H9 (cell line): ENCODE data around the gene CELA3B. TPM values are rescaled to one million over a fixed set of nuclear protein-coding genes. Genes with fewer than 3 reads are reported as not detected.
"Not testable (repeated sequence)": the region's sequence is repeated elsewhere in the genome, so short reads cannot be mapped to it uniquely, and the experiment has no call there.

Source experiments
- DNase-seq: peaks from one replicate; pipeline ENCODE4 v3.0.0-alpha.2; 2017
- H2AFZ ChIP-seq: one replicate; pipeline ENCODE4 v1.6.1; 2013; ENCODE audit warnings: mild to moderate bottlenecking, low read length, control low read depth, moderate library complexity
- H2AK5ac ChIP-seq: 2 replicates; pipeline ENCODE4 v1.6.1; 2013; ENCODE audit warnings: low read length, control low read depth, mixed read lengths; ENCODE audit not compliant: insufficient read length
- H2BK120ac ChIP-seq: one replicate; pipeline ENCODE4 v1.6.1; 2013; ENCODE audit warnings: low read depth, mild to moderate bottlenecking, low read length, control low read depth, inconsistent platforms; ENCODE audit not compliant: poor library complexity, severe bottlenecking
- H2BK12ac ChIP-seq: 2 replicates; pipeline ENCODE4 v1.6.1; 2013; ENCODE audit warnings: low read length, control low read depth, mixed read lengths, low read depth; ENCODE audit not compliant: insufficient read length
- H2BK15ac ChIP-seq: 2 replicates; pipeline ENCODE4 v1.6.1; 2013; ENCODE audit warnings: low read depth, low read length, control low read depth
- H2BK20ac ChIP-seq: one replicate; pipeline ENCODE4 v1.6.1; 2013; ENCODE audit warnings: low read depth, mild to moderate bottlenecking, low read length, control low read depth, inconsistent platforms; ENCODE audit not compliant: poor library complexity, severe bottlenecking
- H2BK5ac ChIP-seq: 2 replicates; pipeline ENCODE4 v1.6.1; 2013; ENCODE audit warnings: low read length, control low read depth, mixed read lengths; ENCODE audit not compliant: insufficient read length
- H3K14ac ChIP-seq: 2 replicates; pipeline ENCODE4 v1.6.1; 2013; ENCODE audit warnings: low read length, control low read depth; ENCODE audit not compliant: insufficient read depth
- H3K18ac ChIP-seq: 2 replicates; pipeline ENCODE4 v1.6.1; 2013; ENCODE audit warnings: low read depth, mild to moderate bottlenecking, mixed read lengths, low read length, control low read depth; ENCODE audit not compliant: insufficient read length
- H3K23ac ChIP-seq: 2 replicates; pipeline ENCODE4 v1.6.1; 2013; ENCODE audit warnings: low read length, control low read depth, mixed read lengths, low read depth; ENCODE audit not compliant: insufficient read length
- H3K23me2 ChIP-seq: 2 replicates; pipeline ENCODE4 v1.6.1; 2013; ENCODE audit warnings: low read depth, mild to moderate bottlenecking, mixed read lengths, low read length, control low read depth; ENCODE audit not compliant: insufficient read length, poor library complexity, severe bottlenecking
- H3K27ac ChIP-seq: 2 replicates; pipeline ENCODE4 v1.5.1; 2013; ENCODE audit warnings: low read length, control low read depth, mixed read lengths, low read depth; ENCODE audit not compliant: insufficient read length
- H3K27me3 ChIP-seq: 2 replicates; pipeline ENCODE4 v1.6.1; 2013; ENCODE audit warnings: low read length, control low read depth, inconsistent platforms; ENCODE audit not compliant: insufficient read depth
- H3K4ac ChIP-seq: 2 replicates; pipeline ENCODE4 v1.6.1; 2013; ENCODE audit warnings: low read depth, mild to moderate bottlenecking, control low read depth, inconsistent platforms, low read length, moderate library complexity
- H3K4me1 ChIP-seq: 2 replicates; pipeline ENCODE4 v1.6.1; 2013; ENCODE audit warnings: low read length, control low read depth, inconsistent platforms; ENCODE audit not compliant: insufficient read depth
- H3K4me2 ChIP-seq: 2 replicates; pipeline ENCODE4 v1.6.1; 2013; ENCODE audit warnings: low read length, control low read depth, mixed read lengths; ENCODE audit not compliant: insufficient read length, insufficient read depth
- H3K56ac ChIP-seq: 2 replicates; pipeline ENCODE4 v1.6.1; 2013; ENCODE audit warnings: low read depth, mild to moderate bottlenecking, mixed read lengths, low read length, control low read depth; ENCODE audit not compliant: insufficient read length
- H3K79me1 ChIP-seq: 2 replicates; pipeline ENCODE4 v1.6.1; 2013; ENCODE audit warnings: low read depth, mild to moderate bottlenecking, moderate library complexity, low read length, control low read depth, inconsistent platforms; ENCODE audit not compliant: insufficient read depth, poor library complexity, severe bottlenecking
- H3K79me2 ChIP-seq: 2 replicates; pipeline ENCODE4 v1.6.1; 2013; ENCODE audit warnings: low read length, control low read depth, inconsistent platforms; ENCODE audit not compliant: insufficient read depth
- H3K9ac ChIP-seq: 2 replicates; pipeline ENCODE4 v1.6.1; 2013; ENCODE audit warnings: low read length, control low read depth, mixed read lengths; ENCODE audit not compliant: insufficient read length; ENCODE audit errors: extremely low read depth
- H3K9me3 ChIP-seq: one replicate; pipeline ENCODE4 v1.6.1; 2013; ENCODE audit warnings: low read depth, low read length, inconsistent platforms; ENCODE audit not compliant: control insufficient read depth
- H3T11ph ChIP-seq: one replicate; pipeline ENCODE4 v1.6.1; 2013; ENCODE audit warnings: mild to moderate bottlenecking, low read length, control low read depth, inconsistent platforms
- H4K20me1 ChIP-seq: one replicate; pipeline ENCODE4 v1.6.1; 2013; ENCODE audit not compliant: control insufficient read depth, insufficient read length, insufficient read depth
- H4K5ac ChIP-seq: 2 replicates; pipeline ENCODE4 v1.6.1; 2013; ENCODE audit warnings: low read depth, mild to moderate bottlenecking, mixed read lengths, low read length, control low read depth; ENCODE audit not compliant: insufficient read length
- H4K8ac ChIP-seq: replicated peaks from 2 replicates; pipeline ENCODE4 v1.6.1; 2013; ENCODE audit warnings: low read length, control low read depth, mixed read lengths, low read depth; ENCODE audit not compliant: insufficient read length
- H4K91ac ChIP-seq: 2 replicates; pipeline ENCODE4 v1.6.1; 2013; ENCODE audit warnings: low read depth, mild to moderate bottlenecking, moderate library complexity, mixed read lengths, low read length, control low read depth; ENCODE audit not compliant: insufficient read length
- H3K27ac Mint-ChIP-seq, 3 experiments: 2 replicates in 2 of 3; 3 replicates in 1 of 3; pipeline ENCODE4 v1.8.0; 2020 to 2021; ENCODE audit warnings: mixed read lengths in 3 of 3, mild to moderate bottlenecking in 1 of 3, moderate library complexity in 1 of 3
- H3K27me3 Mint-ChIP-seq: 2 replicates; pipeline ENCODE4 v1.8.0; 2021; ENCODE audit warnings: low read depth, mild to moderate bottlenecking, moderate library complexity, mixed read lengths
- H3K36me3 Mint-ChIP-seq, 3 experiments: 2 replicates in 2 of 3; 3 replicates in 1 of 3; pipeline ENCODE4 v1.8.0; 2020 to 2021; ENCODE audit warnings: low read depth in 3 of 3, mixed read lengths in 3 of 3; ENCODE audit not compliant: insufficient read depth in 1 of 3
- H3K4me1 Mint-ChIP-seq, 2 experiments: 2 replicates each; pipeline ENCODE4 v1.8.0; 2020; ENCODE audit warnings: mixed read lengths in 2 of 2
- H3K4me3 Mint-ChIP-seq, 2 experiments: 2 replicates in 1 of 2; 3 replicates in 1 of 2; pipeline ENCODE4 v1.8.0; 2020 to 2021; ENCODE audit warnings: mild to moderate bottlenecking in 2 of 2, mixed read lengths in 2 of 2, moderate library complexity in 1 of 2
- H3K9me3 Mint-ChIP-seq, 2 experiments: 2 replicates in 1 of 2; 3 replicates in 1 of 2; pipeline ENCODE4 v1.8.0; 2020; ENCODE audit warnings: mild to moderate bottlenecking in 2 of 2, mixed read lengths in 2 of 2, moderate library complexity in 1 of 2
- WGBS: extraction: QIAGEN DNeasy Blood & Tissue Kit; methylation state at CpG from one replicate; pipeline ENCODE4 v1.1.7; 2013; ENCODE audit warnings: missing lambda C conversion rate, low lambda C conversion rate, mixed read lengths; ENCODE audit not compliant: insufficient read length; ENCODE audit errors: extremely low coverage; 5-methylcytosine and 5-hydroxymethylcytosine counted together
- total RNA-seq: library from RNA; stranded (reverse); gene quantifications from 2 replicates; pipeline ENCODE4 v1.2.1, GENCODE V29; 2021

Gene CELA3B
- total RNA-seq, 1 experiment from 2014 or later = not detected

GRCh38 chr1:21989672-21990393 is 13.0 kb downstream of the CELA3B start:
- not testable (repeated sequence) for H3K9me3 ChIP-seq, H3K27me3 ChIP-seq, H4K20me1 ChIP-seq, H3K27ac Mint-ChIP-seq, H2BK20ac ChIP-seq, H3K4me1 ChIP-seq, H3K4me2 ChIP-seq, H3K4ac ChIP-seq, H2BK120ac ChIP-seq, H3K27ac ChIP-seq, H3K27me3 Mint-ChIP-seq, H2AFZ ChIP-seq, H2BK5ac ChIP-seq, H4K8ac ChIP-seq, H2AK5ac ChIP-seq, H3K9me3 Mint-ChIP-seq, H3K36me3 Mint-ChIP-seq, DNase-seq, H3K56ac ChIP-seq, H2BK12ac ChIP-seq, H3K79me1 ChIP-seq, H4K91ac ChIP-seq, H3K4me1 Mint-ChIP-seq, H3T11ph ChIP-seq, H3K79me2 ChIP-seq, H3K18ac ChIP-seq, H3K23me2 ChIP-seq, H3K4me3 Mint-ChIP-seq, H2BK15ac ChIP-seq, H3K14ac ChIP-seq, H4K5ac ChIP-seq, H3K23ac ChIP-seq, H3K9ac ChIP-seq
- whole genome bisulfite sequencing = no CpG with 5 or more reads among the region's 5 CpGs

- not testable (repeated sequence) for H3K4me3 Mint-ChIP-seq, H2AFZ ChIP-seq, H2BK12ac ChIP-seq, H2BK120ac ChIP-seq, H4K20me1 ChIP-seq, DNase-seq, H4K91ac ChIP-seq, H3K27me3 ChIP-seq, H2BK15ac ChIP-seq, H3K23me2 ChIP-seq, H3K27ac ChIP-seq, H3K4ac ChIP-seq, H3K27me3 Mint-ChIP-seq, H3K79me1 ChIP-seq, H3K4me2 ChIP-seq, H3K9ac ChIP-seq, H3K56ac ChIP-seq, H3K27ac Mint-ChIP-seq, H3K9me3 Mint-ChIP-seq, H3K14ac ChIP-seq, H3K79me2 ChIP-seq, H3K23ac ChIP-seq, H4K8ac ChIP-seq, H3K9me3 ChIP-seq, H2BK5ac ChIP-seq, H3K4me1 ChIP-seq, H4K5ac ChIP-seq, H2BK20ac ChIP-seq, H3T11ph ChIP-seq, H3K18ac ChIP-seq, H2AK5ac ChIP-seq, H3K36me3 Mint-ChIP-seq
- peaks cover 7 to 12% of the 10 kb centered on the region in 2 experiments for H3K4me1 Mint-ChIP-seq
- WGBS = no CpG with 5 or more reads among the region's 3 CpGs
Observed at GRCh38 chr1:21992186-21992585, 15.4 kb downstream of the CELA3B start.
